Nephron (organoid): Measurements from ENCODE around the gene LRRC71.
A peak's percentile ranks its signal among the peaks of the same experiment; 100 is the strongest.

Experiments used
- H3K27ac Mint-ChIP-seq, 3 experiments: 2 replicates each; pipeline ENCODE4 v1.8.0; 2020; ENCODE audit warnings: mixed read lengths in 3 of 3, mild to moderate bottlenecking in 2 of 3, moderate library complexity in 1 of 3
- H3K27me3 Mint-ChIP-seq: 2 replicates; pipeline ENCODE4 v1.8.0; 2021; ENCODE audit warnings: low read depth, mild to moderate bottlenecking, moderate library complexity, mixed read lengths
- H3K36me3 Mint-ChIP-seq: 2 replicates; pipeline ENCODE4 v1.8.0; 2020; ENCODE audit warnings: low read depth, mixed read lengths
- H3K4me1 Mint-ChIP-seq: 2 replicates; pipeline ENCODE4 v1.8.0; 2020; ENCODE audit warnings: mixed read lengths
- H3K4me3 Mint-ChIP-seq, 3 experiments: 2 replicates each; pipeline ENCODE4 v1.8.0; 2020; ENCODE audit warnings: mild to moderate bottlenecking in 3 of 3, mixed read lengths in 3 of 3, moderate library complexity in 2 of 3
- H3K9me3 Mint-ChIP-seq: 2 replicates; pipeline ENCODE4 v1.8.0; 2020; ENCODE audit warnings: mixed read lengths
- CTCF ChIP-seq, 3 experiments: fragments of 200-600 bp; sonication (generic); IDR thresholded peaks; one replicate each; pipeline ENCODE4 v1.5.0; 2021; ENCODE audit warnings: antibody characterized with exemption in 3 of 3; ENCODE audit not compliant: unreplicated experiment in 3 of 3

LRRC71 gene

DNA sequence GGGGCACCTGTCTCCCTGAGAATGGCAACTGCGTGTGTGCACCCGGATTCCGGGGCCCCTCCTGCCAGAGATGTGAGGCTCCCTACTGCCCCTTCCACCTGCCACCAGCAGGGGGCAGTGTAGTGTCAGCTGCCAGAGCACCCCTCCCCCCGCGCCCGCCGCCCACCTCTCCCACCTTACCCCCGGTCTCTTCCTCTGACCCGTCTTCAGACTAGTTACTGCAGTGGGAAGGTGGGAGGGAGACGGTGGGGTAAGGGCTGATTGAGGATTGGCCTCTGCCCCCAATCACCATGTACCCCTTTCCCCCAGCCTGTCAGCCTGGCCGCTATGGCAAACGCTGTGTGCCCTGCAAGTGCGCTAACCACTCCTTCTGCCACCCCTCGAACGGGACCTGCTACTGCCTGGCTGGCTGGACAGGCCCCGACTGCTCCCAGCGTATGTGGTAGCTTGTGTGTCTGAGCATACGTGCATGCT lies 10.1 kb upstream of the LRRC71 start:
- Mint-ChIP-seq H3K27me3 (peaks cover 10% of the 10 kb centered on the region), H3K36me3 (peaks cover 27% of the 10 kb centered on the region), H3K4me1 (peaks cover 38% of the 10 kb centered on the region), H3K27ac (peak overlapping the region in 1 of 3 experiments; percentile 47), H3K4me3 (no peak overlapping the region), H3K9me3 (no peaks in the 10 kb centered on the region)
- peak; percentile 70 to 77 (median 75) for TF ChIP-seq CTCF (IDR thresholded peaks at IDR 0.05; ENCODE audit: unreplicated experiment in 3 of 3)

GRCh38 chr1:156911577-156912298 lies 8.7 kb upstream of the LRRC71 start:
- Mint-ChIP-seq H3K4me1 (peaks cover 36% of the 10 kb centered on the region), H3K9me3 (no peaks in the 10 kb centered on the region), H3K36me3 (peaks cover 39% of the 10 kb centered on the region), H3K27ac (peak overlapping the region; percentile 2 to 39 (median 35)), H3K4me3 (no peak overlapping the region), H3K27me3 (peaks cover 10% of the 10 kb centered on the region)
- TF ChIP-seq CTCF (IDR thresholded peaks at IDR 0.05; ENCODE audit: unreplicated experiment in 3 of 3): no peak

DNA sequence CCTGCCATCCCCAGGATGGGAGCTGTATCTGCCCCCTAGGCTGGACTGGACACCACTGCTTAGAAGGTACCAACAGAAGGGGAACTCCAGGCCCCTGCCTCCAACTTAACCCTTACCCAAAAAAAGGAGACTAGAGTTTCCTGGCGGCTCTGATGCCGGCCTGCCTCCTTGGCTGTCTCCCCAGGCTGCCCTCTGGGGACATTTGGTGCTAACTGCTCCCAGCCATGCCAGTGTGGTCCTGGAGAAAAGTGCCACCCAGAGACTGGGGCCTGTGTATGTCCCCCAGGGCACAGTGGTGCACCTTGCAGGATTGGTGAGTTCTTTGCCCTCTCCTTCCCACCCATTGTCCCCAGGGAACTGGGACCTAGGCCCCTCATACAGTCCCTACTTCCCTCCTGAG lies 8.1 kb upstream of the LRRC71 start:
- TF ChIP-seq CTCF (IDR thresholded peaks at IDR 0.05; ENCODE audit: unreplicated experiment in 3 of 3): no peak
- Mint-ChIP-seq H3K4me1 (peaks cover 31% of the 10 kb centered on the region), H3K4me3 (no peak overlapping the region), H3K36me3 (peaks cover 39% of the 10 kb centered on the region), H3K27me3 (peaks cover 10% of the 10 kb centered on the region), H3K27ac (peak overlapping the region in 1 of 3 experiments; percentile 17), H3K9me3 (no peaks in the 10 kb centered on the region)

DNA sequence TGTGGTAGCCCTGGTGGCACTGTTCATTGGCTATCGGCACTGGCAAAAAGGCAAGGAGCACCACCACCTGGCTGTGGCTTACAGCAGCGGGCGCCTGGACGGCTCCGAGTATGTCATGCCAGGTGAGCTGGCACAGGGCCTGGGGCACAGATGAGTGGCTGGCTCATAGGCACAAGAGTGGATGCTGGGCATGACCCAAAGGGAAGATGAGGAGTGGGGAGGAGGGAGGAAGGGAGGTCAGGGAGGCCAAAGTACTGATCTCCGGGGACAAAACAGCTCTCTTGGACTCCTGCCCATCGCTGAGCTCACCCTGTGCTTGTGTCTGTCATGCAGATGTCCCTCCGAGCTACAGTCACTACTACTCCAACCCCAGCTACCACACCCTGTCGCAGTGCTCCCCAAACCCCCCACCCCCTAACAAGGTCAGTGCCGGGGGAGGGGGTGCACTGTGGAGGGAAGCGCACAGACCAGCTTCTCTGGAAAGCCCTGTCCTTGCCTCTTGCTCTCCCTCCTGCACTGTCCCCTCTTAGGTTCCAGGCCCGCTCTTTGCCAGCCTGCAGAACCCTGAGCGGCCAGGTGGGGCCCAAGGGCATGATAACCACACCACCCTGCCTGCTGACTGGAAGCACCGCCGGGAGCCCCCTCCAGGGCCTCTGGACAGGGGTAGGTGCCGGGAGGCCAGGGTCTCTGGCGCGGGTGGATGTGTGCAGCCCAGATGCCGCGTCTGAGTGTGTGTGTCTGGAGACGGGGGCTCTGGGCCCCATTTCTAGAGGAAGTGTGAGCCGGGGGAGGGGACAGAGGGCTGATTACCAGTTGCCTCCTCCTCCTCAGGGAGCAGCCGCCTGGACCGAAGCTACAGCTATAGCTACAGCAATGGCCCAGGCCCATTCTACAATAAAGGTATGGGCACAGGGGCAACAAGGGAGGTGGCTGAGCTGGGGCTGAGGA lies 7.3 kb upstream of the LRRC71 start:
- H3K27me3 Mint-ChIP-seq: peaks cover 10% of the 10 kb centered on the region
- peak overlapping the region; percentile 55 to 81 (median 64) for H3K27ac Mint-ChIP-seq
- peaks cover 42% of the 10 kb centered on the region for H3K36me3 Mint-ChIP-seq
- TF ChIP-seq CTCF (IDR thresholded peaks at IDR 0.05; ENCODE audit: unreplicated experiment in 3 of 3): no peak
- H3K4me3 Mint-ChIP-seq: peak overlapping the region in 2 of 3 experiments; percentile 39 to 65
- no peaks in the 10 kb centered on the region for H3K9me3 Mint-ChIP-seq
- peaks cover 31% of the 10 kb centered on the region for H3K4me1 Mint-ChIP-seq

- peaks cover 46% of the 10 kb centered on the region for H3K36me3 Mint-ChIP-seq
- peaks cover 13% of the 10 kb centered on the region for H3K27me3 Mint-ChIP-seq
- peak overlapping the region; percentile 55 to 81 (median 64) for H3K27ac Mint-ChIP-seq
- TF ChIP-seq CTCF (IDR thresholded peaks at IDR 0.05; ENCODE audit: unreplicated experiment in 3 of 3): no peak
- H3K4me3 Mint-ChIP-seq: peak overlapping the region in 2 of 3 experiments; percentile 39 to 65
- peaks cover 27% of the 10 kb centered on the region for H3K4me1 Mint-ChIP-seq
- peaks cover 5% of the 10 kb centered on the region for H3K9me3 Mint-ChIP-seq
These were observed 6.5 kb upstream of the LRRC71 start for GRCh38 chr1:156913809-156914387.
